Activated T-helper 1 cell treated with anti-CD3 and anti-CD28 coated beads, Interleukin-2, amount 50 U/mL, for 16 hours (primary cell): ENCODE data around the gene MSMP.

Source experiments
- DNase-seq, 2 donors: peaks; one replicate each; pipeline ENCODE4 v3.0.0-alpha.2; 2020; ENCODE audit warnings: low read depth in 1 of 2, low spot score in 1 of 2

MSMP gene

GRCh38 chr9:35723426-35723825 is 30.6 kb downstream of the MSMP start:
- DNase-seq: no peak

GRCh38 chr9:35719546-35719945 is 34.5 kb downstream of the MSMP start:
- DNase-seq: no peak

- no peak for DNase-seq
Observed at GRCh38 chr9:35718721-35719511, 35.2 kb downstream of the MSMP start.

- no peak for DNase-seq
Observed at GRCh38 chr9:35717132-35717870, 36.8 kb downstream of the MSMP start.

- DNase-seq: no peak
Observed at GRCh38 chr9:35716230-35716629, 37.8 kb downstream of the MSMP start.

GRCh38 chr9:35714579-35715252 is 39.4 kb downstream of the MSMP start:
- DNase-seq: no peak

- DNase-seq: no peak
Observed at GRCh38 chr9:35714123-35714522, 40.0 kb downstream of the MSMP start.

- DNase-seq: no peak
Observed at GRCh38 chr9:35713578-35713977, 40.5 kb downstream of the MSMP start.

- DNase-seq: no peak
Observed at GRCh38 chr9:35712762-35713400, 41.2 kb downstream of the MSMP start.

- no peak for DNase-seq
Observed at GRCh38 chr9:35711501-35712428, 42.3 kb downstream of the MSMP start.

- DNase-seq: no peak
Observed at GRCh38 chr9:35710818-35711500, 43.1 kb downstream of the MSMP start.

- DNase-seq: no peak
Observed at GRCh38 chr9:35708146-35708545, 45.9 kb downstream of the MSMP start.

GRCh38 chr9:35706951-35707350 is 47.1 kb downstream of the MSMP start:
- no peak for DNase-seq

GRCh38 chr9:35705836-35706430 is 48.1 kb downstream of the MSMP start:
- DNase-seq: no peak

GRCh38 chr9:35705372-35705771 is 48.7 kb downstream of the MSMP start:
- no peak for DNase-seq

- no peak for DNase-seq
Observed at GRCh38 chr9:35703906-35704672, 50.0 kb downstream of the MSMP start.
